ENCODE measurements around the gene SLC36A3.

Gene SLC36A3

GRCh38 chr5:151295791-151296477 lies 7.6 kb downstream of the SLC36A3 start:
- Histone ChIP-seq H3K79me2 (ENCODE audit: insufficient read depth, low read length) (no peaks in the 10 kb centered on the region), H2AFZ (ENCODE audit: low read length) (no peak overlapping the region), H3K36me3 (ENCODE audit: insufficient read depth, low read length) (no peaks in the 10 kb centered on the region), H3K9ac (ENCODE audit: low read depth, low read length, poor library complexity, severe bottlenecking) (no peak overlapping the region), H3K4me1 (ENCODE audit: insufficient read depth, low read length, poor library complexity, severe bottlenecking) (no peaks in the 10 kb centered on the region), H3K9me2 (replicated peaks; ENCODE audit: low read depth, low read length) (no peaks in the 10 kb centered on the region), H3K9me3 (ENCODE audit: insufficient read depth, low read depth, low read length) (no peaks in the 10 kb centered on the region), H3K4me2 (ENCODE audit: low read depth, low read length, poor library complexity, severe bottlenecking) (no peak overlapping the region), H4K20me1 (ENCODE audit: insufficient read depth, low read length, poor library complexity, severe bottlenecking) (no peaks in the 10 kb centered on the region), H3K27me3 (ENCODE audit: insufficient read depth, low read length, poor library complexity, severe bottlenecking) (no peaks in the 10 kb centered on the region), H3K4me3 (ENCODE audit: low read length, poor library complexity, severe bottlenecking) (no peak overlapping the region), H3F3A (ENCODE audit: low read depth) (no peaks in the 10 kb centered on the region)
- TF ChIP-seq CTCF (conservative IDR thresholded peaks at IDR 0.05; ENCODE audit: low read length) (no peak), EZH2phosphoT487 (IDR thresholded peaks at IDR 0.05; ENCODE audit: borderline replicate concordance) (no peak)

GRCh38 chr5:151295138-151295537 lies 8.4 kb downstream of the SLC36A3 start:
- Histone ChIP-seq H3K4me3 (ENCODE audit: low read length, poor library complexity, severe bottlenecking) (no peak overlapping the region), H3K9me2 (replicated peaks; ENCODE audit: low read depth, low read length) (no peaks in the 10 kb centered on the region), H3K4me2 (ENCODE audit: low read depth, low read length, poor library complexity, severe bottlenecking) (no peak overlapping the region), H3K27me3 (ENCODE audit: insufficient read depth, low read length, poor library complexity, severe bottlenecking) (no peaks in the 10 kb centered on the region), H3K79me2 (ENCODE audit: insufficient read depth, low read length) (no peaks in the 10 kb centered on the region), H3F3A (ENCODE audit: low read depth) (no peaks in the 10 kb centered on the region), H4K20me1 (ENCODE audit: insufficient read depth, low read length, poor library complexity, severe bottlenecking) (no peaks in the 10 kb centered on the region), H3K9ac (ENCODE audit: low read depth, low read length, poor library complexity, severe bottlenecking) (no peak overlapping the region), H3K36me3 (ENCODE audit: insufficient read depth, low read length) (no peaks in the 10 kb centered on the region), H2AFZ (ENCODE audit: low read length) (no peak overlapping the region), H3K9me3 (ENCODE audit: insufficient read depth, low read depth, low read length) (no peaks in the 10 kb centered on the region), H3K4me1 (ENCODE audit: insufficient read depth, low read length, poor library complexity, severe bottlenecking) (no peaks in the 10 kb centered on the region)
- TF ChIP-seq EZH2phosphoT487 (IDR thresholded peaks at IDR 0.05; ENCODE audit: borderline replicate concordance), result no peak

GRCh38 chr5:151293624-151294023 lies 9.9 kb downstream of the SLC36A3 start:
- Histone ChIP-seq H3K4me1 (ENCODE audit: insufficient read depth, low read length, poor library complexity, severe bottlenecking) (no peaks in the 10 kb centered on the region), H3K27me3 (ENCODE audit: insufficient read depth, low read length, poor library complexity, severe bottlenecking) (no peaks in the 10 kb centered on the region), H3K79me2 (ENCODE audit: insufficient read depth, low read length) (no peaks in the 10 kb centered on the region), H3K36me3 (ENCODE audit: insufficient read depth, low read length) (no peaks in the 10 kb centered on the region), H3F3A (ENCODE audit: low read depth) (no peaks in the 10 kb centered on the region), H2AFZ (ENCODE audit: low read length) (no peak overlapping the region), H4K20me1 (ENCODE audit: insufficient read depth, low read length, poor library complexity, severe bottlenecking) (no peaks in the 10 kb centered on the region), H3K9me2 (replicated peaks; ENCODE audit: low read depth, low read length) (no peaks in the 10 kb centered on the region), H3K9ac (ENCODE audit: low read depth, low read length, poor library complexity, severe bottlenecking) (no peak overlapping the region), H3K4me3 (ENCODE audit: low read length, poor library complexity, severe bottlenecking) (no peak overlapping the region), H3K4me2 (ENCODE audit: low read depth, low read length, poor library complexity, severe bottlenecking) (no peak overlapping the region), H3K9me3 (ENCODE audit: insufficient read depth, low read depth, low read length) (no peaks in the 10 kb centered on the region)
- TF ChIP-seq EZH2phosphoT487 (IDR thresholded peaks at IDR 0.05; ENCODE audit: borderline replicate concordance), result no peak

- H3K79me2 ChIP-seq (ENCODE audit: insufficient read depth, low read length), result no peaks in the 10 kb centered on the region
These were observed 15.4 kb downstream of the SLC36A3 start for GRCh38 chr5:151288180-151288579.

More at GRCh38 chr5:151288180-151288579, 15.4 kb downstream of the SLC36A3 start:
- H2AFZ ChIP-seq (ENCODE audit: low read length), result no peak overlapping the region
- no peak overlapping the region for H3K4me3 ChIP-seq (ENCODE audit: low read length, poor library complexity, severe bottlenecking)
- H3K4me1 ChIP-seq (ENCODE audit: insufficient read depth, low read length, poor library complexity, severe bottlenecking), result no peaks in the 10 kb centered on the region
- TF ChIP-seq CTCF (conservative IDR thresholded peaks at IDR 0.05; ENCODE audit: low read length) (peak; percentile 58), EZH2phosphoT487 (IDR thresholded peaks at IDR 0.05; ENCODE audit: borderline replicate concordance) (no peak)
- H3K36me3 ChIP-seq (ENCODE audit: insufficient read depth, low read length), result no peaks in the 10 kb centered on the region
- no peak overlapping the region for H3K4me2 ChIP-seq (ENCODE audit: low read depth, low read length, poor library complexity, severe bottlenecking)
- H3K9me2 ChIP-seq (replicated peaks; ENCODE audit: low read depth, low read length), result no peaks in the 10 kb centered on the region
- H4K20me1 ChIP-seq (ENCODE audit: insufficient read depth, low read length, poor library complexity, severe bottlenecking), result no peaks in the 10 kb centered on the region
- H3K27me3 ChIP-seq (ENCODE audit: insufficient read depth, low read length, poor library complexity, severe bottlenecking), result no peaks in the 10 kb centered on the region
- no peaks in the 10 kb centered on the region for H3F3A ChIP-seq (ENCODE audit: low read depth)
- H3K9ac ChIP-seq (ENCODE audit: low read depth, low read length, poor library complexity, severe bottlenecking), result no peak overlapping the region
- no peaks in the 10 kb centered on the region for H3K9me3 ChIP-seq (ENCODE audit: insufficient read depth, low read depth, low read length)
